ENCODE measurements around the gene PACRG.

PACRG gene

GRCh38 chr6:162710419-162710818 is 17.4 kb upstream of the PACRG start:
- no peak for DNase-seq (ENCODE audit: low read depth)

GRCh38 chr6:162710936-162711335 is 16.8 kb upstream of the PACRG start:
- DNase-seq (ENCODE audit: low read depth), result no peak

- DNase-seq (ENCODE audit: low read depth), result no peak
Observed at GRCh38 chr6:162711376-162711775, 16.4 kb upstream of the PACRG start.

- DNase-seq (ENCODE audit: low read depth), result no peak
Observed at GRCh38 chr6:162712694-162713093, 15.1 kb upstream of the PACRG start.

GRCh38 chr6:162713974-162714780 is 13.6 kb upstream of the PACRG start:
- DNase-seq (ENCODE audit: low read depth), result no peak

- no peak for DNase-seq (ENCODE audit: low read depth)
Observed at GRCh38 chr6:162715601-162716000, 12.2 kb upstream of the PACRG start.

- DNase-seq (ENCODE audit: low read depth), result no peak
Observed at GRCh38 chr6:162719528-162719927, 8.2 kb upstream of the PACRG start.

GRCh38 chr6:162721404-162721687 is 6.4 kb upstream of the PACRG start:
- no peak for DNase-seq (ENCODE audit: low read depth)

GRCh38 chr6:162722226-162722625 is 5.5 kb upstream of the PACRG start:
- no peak for DNase-seq (ENCODE audit: low read depth)

- no peak for DNase-seq (ENCODE audit: low read depth)
Observed at GRCh38 chr6:162722633-162723032, 5.1 kb upstream of the PACRG start.

- DNase-seq (ENCODE audit: low read depth), result no peak
Observed at GRCh38 chr6:162726947-162727321, 840 bp upstream of the PACRG start.

- no peak for DNase-seq (ENCODE audit: low read depth)
Observed at GRCh38 chr6:162728197-162728596, 423 bp downstream of the PACRG start.

- DNase-seq (ENCODE audit: low read depth), result no peak
Observed at GRCh38 chr6:162728706-162729105, 932 bp downstream of the PACRG start.

- no peak for DNase-seq (ENCODE audit: low read depth)
Observed at GRCh38 chr6:162730502-162730901, 2.7 kb downstream of the PACRG start.

- DNase-seq (ENCODE audit: low read depth), result no peak
Observed at GRCh38 chr6:162733489-162733888, 5.7 kb downstream of the PACRG start.

- no peak for DNase-seq (ENCODE audit: low read depth)
Observed at GRCh38 chr6:162736961-162737360, 9.2 kb downstream of the PACRG start.

- DNase-seq (ENCODE audit: low read depth), result peak; percentile 41
Observed at GRCh38 chr6:162750776-162751175, 23.0 kb downstream of the PACRG start.

GRCh38 chr6:162751211-162751859 is 23.6 kb downstream of the PACRG start:
- no peak for DNase-seq (ENCODE audit: low read depth)

- no peak for DNase-seq (ENCODE audit: low read depth)
Observed at GRCh38 chr6:162753775-162754174, 26.0 kb downstream of the PACRG start.

- no peak for DNase-seq (ENCODE audit: low read depth)
Observed at GRCh38 chr6:162770136-162770535, 42.4 kb downstream of the PACRG start.

- DNase-seq (ENCODE audit: low read depth), result no peak
Observed at GRCh38 chr6:162770955-162771354, 43.2 kb downstream of the PACRG start.

- DNase-seq (ENCODE audit: low read depth), result no peak
Observed at GRCh38 chr6:162772466-162772865, 44.7 kb downstream of the PACRG start.

GRCh38 chr6:162773996-162774395 is 46.2 kb downstream of the PACRG start:
- DNase-seq (ENCODE audit: low read depth), result no peak

GRCh38 chr6:162777091-162777490 is 49.3 kb downstream of the PACRG start:
- DNase-seq (ENCODE audit: low read depth), result no peak
